ENCODE results near the gene KCNF1. TPM values are rescaled to one million over a fixed set of nuclear protein-coding genes. Genes with fewer than 3 reads are reported as not detected.

KCNF1 gene
- total RNA-seq, 2 experiments from 2014 or later, result not detected

GRCh38 chr2:10918661-10919409 is 7.1 kb downstream of the KCNF1 start:
- Mint-ChIP-seq H3K9me3 (no peaks in the 10 kb centered on the region), H3K4me3 (no peak overlapping the region), H3K4me1 (no peaks in the 10 kb centered on the region), H3K36me3 (no peaks in the 10 kb centered on the region), H3K27me3 (peaks cover 13% of the 10 kb centered on the region), H3K27ac (no peak overlapping the region)
- no peak for DNase-seq

GRCh38 chr2:10919410-10919770 is 7.7 kb downstream of the KCNF1 start:
- no peak for DNase-seq
- Mint-ChIP-seq H3K4me1 (no peaks in the 10 kb centered on the region), H3K4me3 (no peak overlapping the region), H3K9me3 (no peaks in the 10 kb centered on the region), H3K27ac (no peak overlapping the region), H3K27me3 (peaks cover 9% of the 10 kb centered on the region), H3K36me3 (no peaks in the 10 kb centered on the region)

GRCh38 chr2:10919771-10920621 is 8.3 kb downstream of the KCNF1 start:
- Mint-ChIP-seq H3K27ac (no peak overlapping the region), H3K27me3 (peaks cover 4% of the 10 kb centered on the region), H3K4me1 (no peaks in the 10 kb centered on the region), H3K36me3 (no peaks in the 10 kb centered on the region), H3K4me3 (no peak overlapping the region), H3K9me3 (no peaks in the 10 kb centered on the region)
- DNase-seq, result no peak

- H3K4me1 Mint-ChIP-seq, result no peaks in the 10 kb centered on the region
- no peaks in the 10 kb centered on the region for H3K9me3 Mint-ChIP-seq
- peaks cover 4% of the 10 kb centered on the region for H3K27me3 Mint-ChIP-seq
- H3K36me3 Mint-ChIP-seq, result no peaks in the 10 kb centered on the region
- H3K27ac Mint-ChIP-seq, result no peak overlapping the region
- H3K4me3 Mint-ChIP-seq, result no peak overlapping the region
- no peak for DNase-seq
Observed at GRCh38 chr2:10920764-10921388, 9.1 kb downstream of the KCNF1 start.

- H3K9me3 Mint-ChIP-seq, result no peaks in the 10 kb centered on the region
- H3K4me3 Mint-ChIP-seq, result no peak overlapping the region
- H3K4me1 Mint-ChIP-seq, result no peaks in the 10 kb centered on the region
- no peak overlapping the region for H3K27ac Mint-ChIP-seq
- no peak for DNase-seq
- no peaks in the 10 kb centered on the region for H3K36me3 Mint-ChIP-seq
- peaks cover 4% of the 10 kb centered on the region for H3K27me3 Mint-ChIP-seq
Observed at GRCh38 chr2:10921525-10921924, 9.8 kb downstream of the KCNF1 start.

GRCh38 chr2:10922307-10923007 is 10.7 kb downstream of the KCNF1 start:
- Mint-ChIP-seq H3K4me1 (no peaks in the 10 kb centered on the region), H3K9me3 (no peaks in the 10 kb centered on the region), H3K27me3 (peaks cover 4% of the 10 kb centered on the region), H3K27ac (no peak overlapping the region), H3K4me3 (no peak overlapping the region), H3K36me3 (no peaks in the 10 kb centered on the region)
- DNase-seq, result no peak

- Mint-ChIP-seq H3K4me1 (no peaks in the 10 kb centered on the region), H3K9me3 (no peaks in the 10 kb centered on the region), H3K4me3 (no peak overlapping the region), H3K36me3 (no peaks in the 10 kb centered on the region), H3K27me3 (peaks cover 4% of the 10 kb centered on the region), H3K27ac (no peak overlapping the region)
- no peak for DNase-seq
Observed at GRCh38 chr2:10923008-10923375, 11.3 kb downstream of the KCNF1 start.

GRCh38 chr2:10923965-10924364 is 12.2 kb downstream of the KCNF1 start:
- no peak overlapping the region for H3K27ac Mint-ChIP-seq
- no peaks in the 10 kb centered on the region for H3K36me3 Mint-ChIP-seq
- no peaks in the 10 kb centered on the region for H3K4me1 Mint-ChIP-seq
- peaks cover 4% of the 10 kb centered on the region for H3K27me3 Mint-ChIP-seq
- no peak overlapping the region for H3K4me3 Mint-ChIP-seq
- no peaks in the 10 kb centered on the region for H3K9me3 Mint-ChIP-seq
- no peak for DNase-seq

- no peaks in the 10 kb centered on the region for H3K4me1 Mint-ChIP-seq
- H3K9me3 Mint-ChIP-seq, result no peaks in the 10 kb centered on the region
- DNase-seq, result no peak
- no peak overlapping the region for H3K27ac Mint-ChIP-seq
- H3K36me3 Mint-ChIP-seq, result no peaks in the 10 kb centered on the region
- peaks cover 4% of the 10 kb centered on the region for H3K27me3 Mint-ChIP-seq
- H3K4me3 Mint-ChIP-seq, result no peak overlapping the region
Observed at GRCh38 chr2:10924441-10924840, 12.7 kb downstream of the KCNF1 start.

GRCh38 chr2:10924859-10925258 is 13.1 kb downstream of the KCNF1 start:
- peaks cover 4% of the 10 kb centered on the region for H3K27me3 Mint-ChIP-seq
- H3K4me3 Mint-ChIP-seq, result no peak overlapping the region
- H3K9me3 Mint-ChIP-seq, result no peaks in the 10 kb centered on the region
- DNase-seq, result no peak
- no peaks in the 10 kb centered on the region for H3K36me3 Mint-ChIP-seq
- H3K4me1 Mint-ChIP-seq, result no peaks in the 10 kb centered on the region
- no peak overlapping the region for H3K27ac Mint-ChIP-seq

- H3K4me3 Mint-ChIP-seq, result no peak overlapping the region
- DNase-seq, result no peak
Observed at GRCh38 chr2:10926191-10926820, 14.6 kb downstream of the KCNF1 start.

GRCh38 chr2:10930721-10931516 is 19.2 kb downstream of the KCNF1 start:
- H3K9me3 Mint-ChIP-seq, result no peaks in the 10 kb centered on the region
- H3K27ac Mint-ChIP-seq, result no peak overlapping the region
- no peaks in the 10 kb centered on the region for H3K36me3 Mint-ChIP-seq
- H3K4me3 Mint-ChIP-seq, result no peak overlapping the region
- no peaks in the 10 kb centered on the region for H3K4me1 Mint-ChIP-seq
- H3K27me3 Mint-ChIP-seq, result peaks cover 8% of the 10 kb centered on the region
- no peak for DNase-seq

More at GRCh38 chr2:10926191-10926820, 14.6 kb downstream of the KCNF1 start:
- Mint-ChIP-seq H3K9me3 (no peaks in the 10 kb centered on the region), H3K27ac (no peak overlapping the region), H3K4me1 (no peaks in the 10 kb centered on the region), H3K36me3 (no peaks in the 10 kb centered on the region), H3K27me3 (no peaks in the 10 kb centered on the region)

GRCh38 chr2:10931710-10932255 is 20.0 kb downstream of the KCNF1 start:
- no peak overlapping the region for H3K27ac Mint-ChIP-seq
- no peaks in the 10 kb centered on the region for H3K36me3 Mint-ChIP-seq
- H3K27me3 Mint-ChIP-seq, result peaks cover 8% of the 10 kb centered on the region
- DNase-seq, result no peak
- H3K4me1 Mint-ChIP-seq, result no peaks in the 10 kb centered on the region
- no peaks in the 10 kb centered on the region for H3K9me3 Mint-ChIP-seq
- no peak overlapping the region for H3K4me3 Mint-ChIP-seq

All from activated naive CD8-positive, alpha-beta T cell treated with anti-CD3 and anti-CD28 coated beads for 36 hours (primary cell).